Colon (tissue), 2 donors: Measurements from ENCODE around the gene RGS8.
"Not testable (repeated sequence)": the region's sequence is repeated elsewhere in the genome, so short reads cannot be mapped to it uniquely, and the experiment has no call there.

Source experiments
- FAIRE-seq: peaks from 2 replicates; lab custom pipeline; 2012; peaks lifted over from hg19 to GRCh38; lab: Jason Lieb, UNC
- donor health status: control.
- donor health status: control.

The RGS8 gene

GRCh38 chr1:182702826-182703524, 18.6 kb upstream of the RGS8 start:
- FAIRE-seq: no peak

GRCh38 chr1:182700351-182700709, 15.9 kb upstream of the RGS8 start:
- FAIRE-seq: no peak

GRCh38 chr1:182699393-182700350, 15.3 kb upstream of the RGS8 start:
- no peak for FAIRE-seq

GRCh38 chr1:182698971-182699370, 14.6 kb upstream of the RGS8 start:
- FAIRE-seq: no peak

- not testable (repeated sequence) for FAIRE-seq
Observed at GRCh38 chr1:182693139-182693538, 8.8 kb upstream of the RGS8 start.

GRCh38 chr1:182690886-182691443, 6.6 kb upstream of the RGS8 start:
- FAIRE-seq: no peak

- no peak for FAIRE-seq
Observed at GRCh38 chr1:182688436-182689205, 4.2 kb upstream of the RGS8 start.

GRCh38 chr1:182687361-182687760, 3.0 kb upstream of the RGS8 start:
- FAIRE-seq: no peak

GRCh38 chr1:182686446-182686845, 2.1 kb upstream of the RGS8 start:
- FAIRE-seq: no peak

- no peak for FAIRE-seq
Observed at GRCh38 chr1:182685215-182685614, 828 bp upstream of the RGS8 start.

GRCh38 chr1:182682898-182683501, 1.4 kb downstream of the RGS8 start:
- FAIRE-seq: no peak

GRCh38 chr1:182682406-182682805, 2.0 kb downstream of the RGS8 start:
- FAIRE-seq: no peak

- FAIRE-seq: no peak
Observed at GRCh38 chr1:182681568-182681912, 2.8 kb downstream of the RGS8 start.

GRCh38 chr1:182680901-182681567, 3.4 kb downstream of the RGS8 start:
- no peak for FAIRE-seq

GRCh38 chr1:182680408-182680807, 4.0 kb downstream of the RGS8 start:
- no peak for FAIRE-seq

- FAIRE-seq: no peak
Observed at GRCh38 chr1:182679684-182680083, 4.7 kb downstream of the RGS8 start.

GRCh38 chr1:182677397-182678098, 6.8 kb downstream of the RGS8 start:
- no peak for FAIRE-seq

- no peak for FAIRE-seq
Observed at GRCh38 chr1:182676274-182676673, 8.1 kb downstream of the RGS8 start.

- no peak for FAIRE-seq
Observed at GRCh38 chr1:182674346-182675246, 9.8 kb downstream of the RGS8 start.

- no peak for FAIRE-seq
Observed at GRCh38 chr1:182672487-182672836, 11.9 kb downstream of the RGS8 start.
